ENCODE data around the gene MRC1.
A peak's percentile ranks its signal among the peaks of the same experiment; 100 is the strongest.

The MRC1 gene

DNA sequence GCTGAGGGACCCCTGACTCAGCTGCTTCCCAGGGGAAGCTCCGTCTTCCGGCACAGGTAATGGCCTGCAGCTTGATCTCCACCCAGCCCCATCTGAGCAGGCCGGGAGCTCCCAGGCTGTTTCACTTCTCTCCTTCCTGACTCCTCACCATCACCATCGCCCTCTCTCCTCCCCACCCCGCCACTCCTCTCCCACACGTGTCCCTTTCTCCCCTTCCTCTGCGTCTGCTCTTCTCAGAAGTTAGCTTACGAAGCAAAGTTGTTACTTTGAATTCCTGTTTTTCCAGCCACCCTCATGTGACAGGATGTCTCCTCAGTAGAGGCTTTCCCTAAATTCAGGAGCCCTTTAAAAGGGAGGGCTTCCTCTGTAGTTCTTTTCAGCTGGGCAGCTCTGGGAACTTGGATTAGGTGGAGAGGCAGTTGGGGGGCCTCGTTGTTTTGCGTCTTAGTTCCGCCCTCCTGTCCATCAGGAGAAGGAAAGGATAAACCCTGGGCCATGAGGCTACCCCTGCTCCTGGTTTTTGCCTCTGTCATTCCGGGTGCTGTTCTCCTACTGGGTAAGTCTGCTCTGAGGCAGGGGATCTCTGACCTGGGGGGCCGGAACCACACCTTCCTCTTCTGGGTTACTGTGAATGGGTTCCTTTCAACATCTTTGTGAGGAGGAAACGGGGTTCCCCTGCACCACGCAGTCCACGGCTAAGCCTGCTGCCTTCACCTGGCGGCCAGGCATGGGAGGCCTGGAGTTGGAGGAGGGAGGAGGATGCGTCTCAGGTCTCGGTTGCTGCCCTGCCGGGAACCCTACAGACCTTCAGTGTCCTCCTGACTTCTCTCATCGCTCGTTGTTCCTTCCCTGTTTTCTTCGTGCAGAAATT, at the start of gene MRC1:
Gene MRC1, plus strand, starts transcription at position 378 of the 871 bp plus-strand sequence. Its CDS starts 118 bp downstream, at position 496.
- peaks cover 0 to 41% (median 0%) of the 10 kb centered on the region in 11 experiments; a peak in 4 of 22 replicates for H4K20me1 ChIP-seq
- peaks cover 30 to 76% (median 35%) of the 10 kb centered on the region in 10 experiments for H3K4me1 ChIP-seq
- H3K27ac ChIP-seq = peak within 1 kb of the TSS in 3 of 11 experiments; percentile 55 to 66 (median 61); a peak in 5 of 22 replicates
- peaks cover 0 to 3% (median 0%) of the 10 kb centered on the region in 11 experiments; a peak in 2 of 22 replicates for H3K27me3 ChIP-seq
- H3K9me3 ChIP-seq (replicated peaks in 1 of 11) = peaks cover 0 to 6% (median 5%) of the 10 kb centered on the region in 11 experiments; a peak in 9 of 22 replicates
- H3K9ac ChIP-seq = peak within 1 kb of the TSS in 4 of 11 experiments; percentile 17 to 82 (median 74); a peak in 7 of 22 replicates
- H3K4me3 ChIP-seq = peak within 1 kb of the TSS in 4 of 10 experiments; percentile 12 to 71 (median 63); a peak in 6 of 20 replicates
- TF ChIP-seq Cebpa-rat (IDR thresholded peaks at IDR 0.05) = no peak
- peak within 1 kb of the TSS; percentile 46 to 98 (median 74) for H3K4me2 ChIP-seq
- peaks cover 0 to 30% (median 0%) of the 10 kb centered on the region in 11 experiments; a peak in 2 of 22 replicates for H3K36me3 ChIP-seq

DNA sequence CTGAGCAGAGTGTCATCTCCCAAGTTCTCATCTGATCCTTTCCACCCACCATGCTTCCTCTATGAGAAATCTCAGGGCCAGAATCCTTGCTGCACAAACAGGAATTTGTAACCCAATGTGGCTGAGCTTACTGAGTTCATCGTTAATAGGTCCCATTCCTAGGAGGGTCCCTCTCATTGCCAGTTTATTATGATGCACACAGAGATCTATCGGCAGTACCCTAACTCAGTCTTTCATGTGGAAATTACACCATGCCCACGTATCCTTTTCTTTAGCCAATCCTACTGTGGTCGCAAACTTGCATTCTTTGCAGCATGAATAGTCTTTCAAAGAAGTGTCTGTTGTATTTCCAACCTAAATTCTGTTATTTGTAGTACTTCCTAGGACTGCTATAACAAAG, 45.0 kb upstream of the MRC1 start:
- H3K27me3 ChIP-seq = no peaks in the 10 kb centered on the region
- H4K20me1 ChIP-seq = no peaks in the 10 kb centered on the region
- no peak overlapping the region for H3K9ac ChIP-seq
- H3K27ac ChIP-seq = no peak overlapping the region
- no peak overlapping the region for H3K4me3 ChIP-seq
- no peak overlapping the region for H3K4me2 ChIP-seq
- peaks cover 0 to 14% (median 10%) of the 10 kb centered on the region in 11 experiments; a peak in 13 of 22 replicates for H3K9me3 ChIP-seq (replicated peaks in 1 of 11)
- H3K36me3 ChIP-seq = no peaks in the 10 kb centered on the region
- TF ChIP-seq Cebpa-rat (IDR thresholded peaks at IDR 0.05) = no peak
- H3K4me1 ChIP-seq = peaks cover 0 to 56% (median 4%) of the 10 kb centered on the region in 10 experiments; a peak in 15 of 20 replicates

DNA sequence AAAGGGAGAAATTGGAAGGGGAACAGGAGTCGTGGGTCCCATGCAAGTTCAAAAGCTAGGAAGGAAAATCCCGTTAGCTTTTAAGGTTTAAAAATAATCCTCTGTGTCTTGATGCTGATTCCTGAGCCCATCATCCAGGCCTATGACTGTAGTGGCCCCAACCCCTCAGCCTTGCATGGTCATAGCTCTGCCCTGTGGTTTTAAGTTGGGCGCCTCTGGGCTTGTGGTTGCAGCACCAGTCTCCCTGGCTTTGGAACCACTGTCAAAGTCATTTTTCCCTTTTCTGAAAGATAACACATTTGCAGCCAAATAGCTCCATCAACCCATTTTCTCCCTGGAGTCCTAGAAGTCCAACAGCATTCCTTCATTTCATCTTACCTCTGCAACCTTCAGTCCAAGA, 43.5 kb upstream of the MRC1 start:
- Histone ChIP-seq H3K27ac (peak overlapping the region in 2 of 11 experiments; percentile 19 to 85; a peak in 3 of 22 replicates), H3K4me3 (no peak overlapping the region), H3K4me2 (peak overlapping the region in 3 of 11 experiments; percentile 25 to 86 (median 72); a peak in 6 of 22 replicates), H3K27me3 (no peaks in the 10 kb centered on the region), H3K36me3 (no peaks in the 10 kb centered on the region), H3K9me3 (replicated peaks in 1 of 11) (peaks cover 0 to 14% (median 10%) of the 10 kb centered on the region in 11 experiments; a peak in 13 of 22 replicates), H3K9ac (no peak overlapping the region), H4K20me1 (no peaks in the 10 kb centered on the region), H3K4me1 (peaks cover 0 to 70% (median 7%) of the 10 kb centered on the region in 10 experiments; a peak in 15 of 20 replicates)
- no peak for TF ChIP-seq Cebpa-rat (IDR thresholded peaks at IDR 0.05)

DNA sequence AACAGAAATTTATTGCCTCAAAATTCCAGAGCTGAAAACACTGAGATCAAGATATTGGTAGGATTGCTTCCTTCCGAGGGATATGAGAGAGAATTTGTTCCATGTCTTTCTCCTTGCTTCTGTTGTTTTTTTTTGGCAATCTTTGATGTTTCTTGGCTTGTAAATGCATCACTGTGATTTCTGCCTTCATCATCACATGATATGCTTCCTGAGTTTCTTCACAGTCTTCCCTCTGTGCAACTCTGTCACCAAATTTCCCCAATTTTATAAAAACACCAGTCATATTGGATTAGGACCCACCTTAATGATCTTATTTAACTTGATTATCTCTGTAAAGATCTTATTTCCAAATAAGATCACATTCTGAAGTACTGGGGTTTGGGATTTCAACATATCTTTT, 42.4 kb upstream of the MRC1 start:
- Histone ChIP-seq H3K9ac (no peak overlapping the region), H3K4me3 (no peak overlapping the region), H3K27ac (peak overlapping the region in 3 of 11 experiments; percentile 17 to 85 (median 80); a peak in 5 of 22 replicates), H3K4me1 (peaks cover 5 to 70% (median 16%) of the 10 kb centered on the region in 10 experiments; a peak in 18 of 20 replicates), H3K27me3 (no peaks in the 10 kb centered on the region), H4K20me1 (no peaks in the 10 kb centered on the region), H3K4me2 (peak overlapping the region in 3 of 11 experiments; percentile 25 to 86 (median 72); a peak in 6 of 22 replicates), H3K9me3 (replicated peaks in 1 of 11) (peaks cover 0 to 14% (median 10%) of the 10 kb centered on the region in 11 experiments; a peak in 12 of 22 replicates), H3K36me3 (no peaks in the 10 kb centered on the region)
- TF ChIP-seq Cebpa-rat (IDR thresholded peaks at IDR 0.05) = no peak

DNA sequence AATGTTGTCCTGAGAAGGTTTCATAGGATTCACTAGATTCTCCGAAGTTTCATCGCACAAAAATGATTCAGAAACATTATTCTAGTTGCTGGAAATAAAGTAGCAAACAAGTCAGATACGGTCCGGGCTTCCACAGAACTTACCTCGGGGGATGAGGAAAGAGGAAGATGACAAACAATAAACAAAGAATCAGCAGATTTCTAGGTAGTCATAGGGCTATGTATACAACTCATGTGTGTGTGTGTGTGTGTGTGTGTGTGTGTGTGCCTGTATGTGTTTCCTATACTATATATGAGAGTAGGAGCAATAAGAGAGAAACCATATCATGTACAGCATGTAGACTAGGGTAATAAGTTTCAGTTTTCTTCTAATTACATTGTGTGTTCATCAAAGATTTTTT, 40.7 kb upstream of the MRC1 start:
- Histone ChIP-seq H3K9me3 (replicated peaks in 1 of 11) (peaks cover 0 to 14% (median 10%) of the 10 kb centered on the region in 11 experiments; a peak in 12 of 22 replicates), H3K27me3 (no peaks in the 10 kb centered on the region), H4K20me1 (no peaks in the 10 kb centered on the region), H3K9ac (0 out of 22 replicates have a peak overlapping the region, but pooled peaks of 1 of the 11 experiments have one; percentile 27), H3K4me1 (peaks cover 5 to 87% (median 18%) of the 10 kb centered on the region in 10 experiments; a peak in 18 of 20 replicates), H3K4me2 (peak overlapping the region in 5 of 11 experiments; percentile 1 to 90 (median 77); a peak in 5 of 22 replicates), H3K27ac (peak overlapping the region in 3 of 11 experiments; percentile 78 to 85 (median 80); a peak in 5 of 22 replicates), H3K36me3 (no peaks in the 10 kb centered on the region), H3K4me3 (no peak overlapping the region)
- TF ChIP-seq Cebpa-rat (IDR thresholded peaks at IDR 0.05) = no peak

DNA sequence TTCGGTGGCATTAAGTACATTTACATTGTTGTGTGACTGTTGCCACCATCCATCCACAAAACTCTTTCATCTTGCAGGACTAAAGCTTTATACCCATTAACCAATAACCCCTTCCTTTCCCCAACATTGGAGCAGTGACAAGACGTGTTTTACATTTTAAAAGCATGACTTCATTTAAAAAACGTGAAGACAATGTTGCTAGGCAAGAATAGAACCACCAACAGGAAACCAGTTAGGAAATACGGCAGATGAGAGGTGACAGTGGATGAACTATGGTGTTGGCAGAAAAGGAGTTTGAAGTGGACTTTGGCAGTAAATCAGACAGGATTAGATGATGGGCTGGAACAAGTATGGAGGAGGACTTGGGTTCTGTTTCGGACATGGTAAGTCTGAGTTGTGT, 40.2 kb upstream of the MRC1 start:
- no peak overlapping the region for H3K4me3 ChIP-seq
- H3K9ac ChIP-seq = peak overlapping the region in 3 of 11 experiments; percentile 9 to 27 (median 26); a peak in 1 of 22 replicates

DNA sequence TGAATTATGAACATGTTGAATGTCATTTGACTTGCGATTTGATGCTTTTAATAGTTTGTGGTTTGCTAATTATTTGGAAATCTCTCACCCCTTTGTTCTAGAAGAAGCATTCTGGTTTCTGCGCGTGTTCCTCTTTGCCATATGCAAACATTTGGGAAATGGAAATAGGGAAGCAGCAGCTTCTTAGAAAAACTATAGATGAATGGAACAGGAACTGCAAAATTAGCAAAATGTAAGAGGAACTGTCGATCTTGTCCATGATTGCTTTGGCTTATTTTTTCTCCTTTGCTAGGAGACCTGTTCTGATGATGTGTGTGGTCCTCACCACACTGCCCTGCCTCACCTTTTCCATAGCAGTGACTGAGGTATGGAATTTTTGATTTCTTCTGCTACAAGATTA, 38.1 kb upstream of the MRC1 start:
- Histone ChIP-seq H3K4me1 (peaks cover 5 to 96% (median 18%) of the 10 kb centered on the region in 10 experiments; a peak in 18 of 20 replicates), H3K36me3 (no peaks in the 10 kb centered on the region), H4K20me1 (no peaks in the 10 kb centered on the region)

More for the DNA sequence above, 40.2 kb upstream of the MRC1 start:
- peaks cover 5 to 92% (median 18%) of the 10 kb centered on the region in 10 experiments; a peak in 18 of 20 replicates for H3K4me1 ChIP-seq
- TF ChIP-seq Cebpa-rat (IDR thresholded peaks at IDR 0.05) = no peak
- no peaks in the 10 kb centered on the region for H3K27me3 ChIP-seq
- peaks cover 0 to 14% (median 10%) of the 10 kb centered on the region in 11 experiments; a peak in 12 of 22 replicates for H3K9me3 ChIP-seq (replicated peaks in 1 of 11)
- peak overlapping the region in 4 of 11 experiments; percentile 12 to 85 (median 79); a peak in 7 of 22 replicates for H3K27ac ChIP-seq
- H3K36me3 ChIP-seq = no peaks in the 10 kb centered on the region
- no peaks in the 10 kb centered on the region for H4K20me1 ChIP-seq
- H3K4me2 ChIP-seq = peak overlapping the region in 10 of 11 experiments; percentile 1 to 90 (median 40); a peak in 18 of 22 replicates

DNA sequence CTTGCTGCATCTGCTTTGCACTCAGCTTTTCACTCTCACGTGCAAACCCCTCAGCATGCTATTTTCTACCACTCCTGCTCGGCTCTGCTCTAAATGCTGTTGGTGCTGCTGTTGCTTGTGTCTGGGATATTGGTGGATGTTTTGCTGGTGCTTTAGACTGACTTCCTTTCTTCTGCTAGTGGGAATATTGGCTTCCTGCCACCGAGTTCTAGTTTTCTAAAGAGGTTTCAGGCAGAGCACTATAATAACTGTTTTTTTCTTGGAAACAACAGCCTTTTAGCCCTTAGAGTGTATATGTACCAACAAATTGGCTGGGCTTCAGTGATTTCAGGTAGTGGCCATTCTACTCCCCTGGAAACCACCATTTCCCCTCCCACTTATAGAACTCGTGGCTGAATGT, 29.4 kb upstream of the MRC1 start:
- no peak overlapping the region; a peak in 1 of 20 replicates for H3K4me3 ChIP-seq
- peak overlapping the region in 1 of 11 experiments; percentile 14; a peak in 1 of 22 replicates for H3K27ac ChIP-seq
- no peaks in the 10 kb centered on the region for H3K27me3 ChIP-seq
- no peak for TF ChIP-seq Cebpa-rat (IDR thresholded peaks at IDR 0.05)
- 0 out of 22 replicates have a peak, but pooled peaks cover 0 to 5% (median 0%) of the 10 kb centered on the region in 11 experiments for H3K9me3 ChIP-seq (replicated peaks in 1 of 11)
- no peaks in the 10 kb centered on the region for H4K20me1 ChIP-seq
- 0 out of 22 replicates have a peak overlapping the region, but pooled peaks of 2 of the 11 experiments have one; percentile 7 to 25 for H3K9ac ChIP-seq
- peaks cover 0 to 25% (median 0%) of the 10 kb centered on the region in 11 experiments; a peak in 3 of 22 replicates for H3K36me3 ChIP-seq
- H3K4me2 ChIP-seq = peak overlapping the region in 3 of 11 experiments; percentile 36 to 79 (median 64); a peak in 6 of 22 replicates
- H3K4me1 ChIP-seq = peaks cover 1 to 78% (median 13%) of the 10 kb centered on the region in 10 experiments; a peak in 14 of 20 replicates

More for the DNA sequence above, 38.1 kb upstream of the MRC1 start:
- H3K9me3 ChIP-seq (replicated peaks in 1 of 11) = peaks cover 0 to 11% (median 6%) of the 10 kb centered on the region in 11 experiments; a peak in 10 of 22 replicates
- TF ChIP-seq Cebpa-rat (IDR thresholded peaks at IDR 0.05) = no peak
- peak overlapping the region in 3 of 10 experiments; percentile 33 to 51 (median 46); a peak in 6 of 20 replicates for H3K4me3 ChIP-seq
- peak overlapping the region in 6 of 11 experiments; percentile 19 to 86 (median 72); a peak in 9 of 22 replicates for H3K27ac ChIP-seq
- peak overlapping the region in 9 of 11 experiments; percentile 7 to 90 (median 73); a peak in 15 of 22 replicates for H3K4me2 ChIP-seq
- H3K9ac ChIP-seq = peak overlapping the region in 4 of 11 experiments; percentile 28 to 86 (median 68); a peak in 6 of 22 replicates
- no peaks in the 10 kb centered on the region for H3K27me3 ChIP-seq
